Thyroid gland (tissue), 4 donors: ENCODE data around the gene DGKQ. TPM values are rescaled to one million over a fixed set of nuclear protein-coding genes. Genes with fewer than 3 reads are reported as not detected.

Source experiments
- DNase-seq, 2 donors: peaks; one replicate each; pipeline ENCODE4 v3.0.0-alpha.2; 2019
- H3K27ac ChIP-seq, 3 donors: fragments of 200-600 bp; sonication (generic); 1 replicate in 2 of 3; 2 replicates in 1 of 3; pipeline ENCODE4 v1.5.1; 2016 to 2019; ENCODE audit warnings: mild to moderate bottlenecking in 1 of 3, moderate library complexity in 1 of 3
- H3K27me3 ChIP-seq: fragments of 200-600 bp; sonication (generic); one replicate; pipeline ENCODE4 v1.5.1; 2019
- H3K36me3 ChIP-seq, 2 donors: fragments of 200-600 bp; sonication (generic); one replicate each; pipeline ENCODE4 v1.5.1; 2016 to 2019
- H3K4me1 ChIP-seq, 2 donors: fragments of 200-600 bp; sonication (generic); one replicate each; pipeline ENCODE4 v1.5.1; 2017 to 2019
- H3K4me3 ChIP-seq, 3 donors: fragments of 200-600 bp; sonication (generic); replicated peaks in 1 of 3; 1 replicate in 2 of 3; 2 replicates in 1 of 3; pipeline ENCODE4 v1.5.1; 2016; ENCODE audit warnings: mild to moderate bottlenecking in 1 of 3
- H3K9me3 ChIP-seq: fragments of 200-600 bp; sonication (generic); one replicate; pipeline ENCODE4 v1.5.1; 2017
- POLR2A ChIP-seq, 2 donors: fragments of 450-650 bp; IDR thresholded peaks; one replicate each; pipeline ENCODE4 v1.6.1; 2017; ENCODE audit warnings: antibody characterized with exemption in 2 of 2, mild to moderate bottlenecking in 2 of 2, moderate library complexity in 1 of 2
- WGBS, 2 donors: methylation state at CpG; one replicate each; pipeline ENCODE4 v1.1.5; 2017; 5-methylcytosine and 5-hydroxymethylcytosine counted together
- intact Hi-C: fragments of 100-400 bp; cut with DNase I; formaldehyde crosslinking; loops from one replicate; pipeline ENCODE4 v1.15.1; 2023
- total RNA-seq, 4 donors: library from RNA; depleted of rRNA; stranded (reverse); fragments of >200 nt; gene quantifications; one replicate each; pipeline ENCODE4 v1.2.3, GENCODE V29; 2016
- TF ChIP-seq, protein P1 (sequence below), 6 experiments: fragments of 200-600 bp in 3 of 6; fragments of 450-650 bp in 3 of 6; sonication (generic) in 3 of 6; IDR thresholded peaks; one replicate each; pipeline ENCODE4 v1.5.1; 2016 to 2019; ENCODE audit warnings: antibody characterized with exemption in 6 of 6, mild to moderate bottlenecking in 2 of 6, inconsistent platforms in 1 of 6, moderate library complexity in 1 of 6

DGKQ gene
- total RNA-seq, 4 donors from 2014 or later: 10.2 to 17.0 (median 11.6) TPM

DNA sequence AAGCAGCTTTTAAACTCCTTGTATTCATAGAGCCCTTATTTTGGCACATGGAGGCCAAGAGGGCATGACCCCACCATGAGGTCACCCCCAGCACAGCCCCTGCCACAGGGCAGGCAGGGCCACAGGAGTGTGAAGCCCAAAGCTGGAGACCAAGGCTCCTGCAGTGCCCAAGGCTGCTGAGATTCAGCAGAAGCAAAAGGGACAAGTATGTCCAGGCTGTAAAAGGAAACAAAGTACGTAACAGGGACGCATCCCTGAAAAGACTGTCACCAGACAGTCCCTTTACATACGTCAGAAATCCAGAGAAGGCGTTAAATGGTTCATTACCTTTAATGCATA is 60.1 kb downstream of the DGKQ start:
- peak overlapping the region in 1 of 3 donors; percentile 23 for H3K27ac ChIP-seq
- no peaks in the 10 kb centered on the region for H3K9me3 ChIP-seq
- no peak for DNase-seq
- H3K4me3 ChIP-seq: no peak overlapping the region
- intact Hi-C loops: no loop called here
- peaks cover 8 to 19% of the 10 kb centered on the region in 2 donors for H3K36me3 ChIP-seq
- no peaks in the 10 kb centered on the region for H3K4me1 ChIP-seq
- no peak for TF ChIP-seq POLR2A (IDR thresholded peaks at IDR 0.05)
- TF ChIP-seq, protein P1, sequence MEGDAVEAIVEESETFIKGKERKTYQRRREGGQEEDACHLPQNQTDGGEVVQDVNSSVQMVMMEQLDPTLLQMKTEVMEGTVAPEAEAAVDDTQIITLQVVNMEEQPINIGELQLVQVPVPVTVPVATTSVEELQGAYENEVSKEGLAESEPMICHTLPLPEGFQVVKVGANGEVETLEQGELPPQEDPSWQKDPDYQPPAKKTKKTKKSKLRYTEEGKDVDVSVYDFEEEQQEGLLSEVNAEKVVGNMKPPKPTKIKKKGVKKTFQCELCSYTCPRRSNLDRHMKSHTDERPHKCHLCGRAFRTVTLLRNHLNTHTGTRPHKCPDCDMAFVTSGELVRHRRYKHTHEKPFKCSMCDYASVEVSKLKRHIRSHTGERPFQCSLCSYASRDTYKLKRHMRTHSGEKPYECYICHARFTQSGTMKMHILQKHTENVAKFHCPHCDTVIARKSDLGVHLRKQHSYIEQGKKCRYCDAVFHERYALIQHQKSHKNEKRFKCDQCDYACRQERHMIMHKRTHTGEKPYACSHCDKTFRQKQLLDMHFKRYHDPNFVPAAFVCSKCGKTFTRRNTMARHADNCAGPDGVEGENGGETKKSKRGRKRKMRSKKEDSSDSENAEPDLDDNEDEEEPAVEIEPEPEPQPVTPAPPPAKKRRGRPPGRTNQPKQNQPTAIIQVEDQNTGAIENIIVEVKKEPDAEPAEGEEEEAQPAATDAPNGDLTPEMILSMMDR (IDR thresholded peaks at IDR 0.05): no peak
- WGBS, 2 donors: 92 to 93% methylated on average over 4 of the region's 4 CpGs
- H3K27me3 ChIP-seq: no peaks in the 10 kb centered on the region

DNA sequence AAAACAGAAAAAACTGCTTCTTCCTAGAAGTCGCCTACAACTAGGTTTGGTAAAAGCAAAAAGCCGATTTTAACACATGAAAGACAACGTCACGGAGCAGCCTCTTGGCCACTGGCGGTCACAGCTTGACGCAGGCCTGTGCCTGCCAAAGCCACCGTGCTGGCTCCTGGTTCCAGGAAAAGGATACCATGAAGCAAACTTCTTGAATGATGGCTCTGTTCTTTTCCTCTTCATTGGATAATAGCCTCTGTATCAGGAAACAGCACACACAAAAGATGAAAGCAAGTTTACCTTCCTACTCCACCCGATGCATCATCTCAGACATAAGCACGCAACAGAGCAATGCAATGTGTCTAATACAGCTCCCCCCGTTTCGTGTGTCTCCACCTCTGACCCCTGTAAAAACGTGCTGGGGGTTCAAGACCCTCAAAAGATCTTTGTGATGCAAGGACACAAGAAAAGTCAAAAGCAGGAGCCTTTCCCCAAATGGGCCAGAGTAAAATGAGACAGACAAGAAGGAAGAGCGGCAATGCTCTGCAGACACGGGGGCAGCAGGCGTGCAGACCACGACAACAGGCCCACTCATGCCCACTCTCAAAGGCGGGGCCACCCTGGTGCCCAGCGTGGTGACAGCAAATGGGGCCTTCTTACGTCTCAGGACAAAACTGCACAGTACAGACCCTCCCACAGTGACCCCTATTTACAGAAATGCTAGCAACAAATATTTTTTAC is 60.7 kb downstream of the DGKQ start:
- Histone ChIP-seq H3K27ac (peak overlapping the region in 2 of 3 donors; percentile 45 to 51), H3K4me3 (no peak overlapping the region), H3K9me3 (no peaks in the 10 kb centered on the region), H3K4me1 (no peaks in the 10 kb centered on the region), H3K36me3 (peaks cover 8 to 19% of the 10 kb centered on the region in 2 donors), H3K27me3 (no peaks in the 10 kb centered on the region)
- TF ChIP-seq, protein P1 (IDR thresholded peaks at IDR 0.05): no peak
- no peak for TF ChIP-seq POLR2A (IDR thresholded peaks at IDR 0.05)
- DNase-seq: no peak
- whole genome bisulfite sequencing, 2 donors: 83 to 85% methylated on average over 19 of the region's 19 CpGs
- intact Hi-C loops: no loop called here

DNA sequence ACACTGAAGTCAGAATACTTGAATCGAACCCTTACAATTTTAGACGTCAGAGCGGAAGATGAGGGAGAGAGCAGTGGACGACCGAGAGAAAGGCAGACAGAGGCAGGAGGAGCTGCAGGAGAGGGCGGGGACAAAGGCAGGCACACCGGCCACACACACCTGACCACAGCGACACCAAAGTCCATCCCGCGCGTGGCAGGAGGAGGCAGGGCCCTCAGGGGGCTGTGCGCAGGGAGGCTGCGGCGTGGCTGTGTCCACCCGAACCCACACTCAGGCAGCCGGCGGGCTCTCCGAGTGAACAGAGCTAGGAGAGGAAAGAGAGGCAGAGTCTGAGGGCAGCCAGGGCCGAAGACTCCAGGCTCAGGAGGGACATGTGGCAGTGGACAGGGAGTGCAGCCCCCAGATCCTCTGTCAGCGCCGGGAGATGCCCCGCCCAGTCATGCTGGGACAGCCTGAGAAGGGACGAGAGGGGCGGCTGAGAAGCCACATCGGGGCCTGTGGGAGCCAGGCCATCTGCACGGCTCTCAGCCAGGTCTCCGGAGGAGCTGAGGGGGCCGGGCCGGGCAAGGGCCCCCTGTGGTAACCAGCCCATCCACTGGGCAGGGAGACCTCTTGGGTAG is 61.4 kb downstream of the DGKQ start:
- DNase-seq: no peak
- no peaks in the 10 kb centered on the region for H3K9me3 ChIP-seq
- H3K36me3 ChIP-seq: peaks cover 8 to 19% of the 10 kb centered on the region in 2 donors
- H3K4me1 ChIP-seq: no peaks in the 10 kb centered on the region
- intact Hi-C loops: no loop called here
- no peaks in the 10 kb centered on the region for H3K27me3 ChIP-seq
- H3K27ac ChIP-seq: peak overlapping the region in 2 of 3 donors; percentile 45 to 51
- no peak overlapping the region for H3K4me3 ChIP-seq
- TF ChIP-seq, protein P1 (IDR thresholded peaks at IDR 0.05): no peak
- TF ChIP-seq POLR2A (IDR thresholded peaks at IDR 0.05): no peak
- 87 to 92% methylated on average over 28 to 29 of the region's 29 CpGs for WGBS, 2 donors

DNA sequence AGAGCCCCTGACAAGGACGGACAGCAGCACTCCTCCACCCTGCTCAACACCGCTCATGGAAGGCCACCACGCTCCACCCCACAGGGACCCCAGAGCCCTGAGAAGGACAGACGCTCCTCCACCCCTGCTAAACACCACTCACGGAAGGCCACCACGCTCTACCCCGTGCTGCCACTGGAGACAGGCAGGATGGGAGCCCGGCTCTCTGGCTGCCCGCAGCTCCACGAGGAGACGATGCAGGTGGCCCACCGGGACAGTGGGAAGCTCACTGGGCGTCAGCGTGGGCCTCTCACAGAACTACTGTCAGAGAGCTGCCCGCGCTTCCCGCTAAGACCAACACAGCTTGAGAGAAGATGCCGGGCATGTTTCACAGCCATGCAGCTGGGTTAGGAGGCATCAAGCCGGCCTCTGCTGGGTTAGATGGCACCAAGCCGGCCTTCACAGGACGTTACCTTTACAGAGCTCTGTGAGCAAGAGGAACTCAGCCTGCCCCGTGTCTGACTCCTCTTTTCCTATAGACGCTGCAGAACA is 62.1 kb downstream of the DGKQ start:
- Histone ChIP-seq H3K9me3 (no peaks in the 10 kb centered on the region), H3K4me3 (no peak overlapping the region), H3K27ac (no peak overlapping the region), H3K36me3 (peaks cover 8 to 19% of the 10 kb centered on the region in 2 donors), H3K27me3 (no peaks in the 10 kb centered on the region), H3K4me1 (no peaks in the 10 kb centered on the region)
- 94% methylated on average over 18 to 23 of the region's 23 CpGs for WGBS, 2 donors
- DNase-seq: no peak
- intact Hi-C loops: no loop called here
- TF ChIP-seq, protein P1 (IDR thresholded peaks at IDR 0.05): no peak
- no peak for TF ChIP-seq POLR2A (IDR thresholded peaks at IDR 0.05)
